K562 (cell line): ENCODE results near the gene PLXNB1. TPM values are rescaled to one million over a fixed set of nuclear protein-coding genes. Genes with fewer than 3 reads are reported as not detected.

Experiments
- ATAC-seq: fragments of 200-7000 bp; cut with Tn5 transposase; 3 replicates; pipeline ENCODE4 v1.9.1; 2020; ENCODE audit warnings: moderate library complexity
- BruUV-seq: library from RNA; stranded (reverse); fragments of 400-500 nt; replicated peaks from 2 replicates; lab custom pipeline; 2021; lab: Mats Ljungman, UMichigan
- CTCF ChIA-PET: fragments of 300-600 bp; formaldehyde crosslinking; extraction: SDS; loops from one replicate; lab custom pipeline; 2021; ENCODE audit warnings: low intra/inter-chr PET ratio; lab: Yijun Ruan, JAX
- POLR2A ChIA-PET: fragments of 300-600, 350-650 bp; sonication (Branson Sonifier 250); formaldehyde crosslinking; extraction: SDS; loops from one replicate; lab custom pipeline; 2021; ENCODE audit warnings: antibody characterized with exemption, inconsistent platforms; lab: Yijun Ruan, JAX
- DNase-seq, 4 experiments: peaks; one replicate each; pipeline versions ENCODE4 v3.0.0 to v3.0.0-alpha.2; 2011 to 2018; ENCODE audit warnings: low spot score in 3 of 4, mixed read lengths in 3 of 4; ENCODE audit errors: extremely low read depth in 1 of 4
- FAIRE-seq: peaks from 2 replicates; lab custom pipeline; 2011; peaks lifted over from hg19 to GRCh38; lab: Jason Lieb, UNC
- H2AFZ ChIP-seq: 2 replicates; pipeline ENCODE4 v1.6.0; 2011; ENCODE audit warnings: low read depth, low read length, control low read depth, inconsistent platforms
- H3K27ac ChIP-seq: fragments of 200-600 bp; 3 replicates; pipeline ENCODE4 v1.8.0; 2011; ENCODE audit warnings: low read depth, mild to moderate bottlenecking, control low read depth, inconsistent platforms, low read length, moderate library complexity, mixed read lengths; ENCODE audit errors: extremely low read depth
- H3K27me3 ChIP-seq, 2 experiments: fragments of 300-600 bp in 1 of 2; 2 replicates in 1 of 2; 3 replicates in 1 of 2; pipeline versions ENCODE4 v1.6.0 to v1.8.0; 2011; ENCODE audit warnings: inconsistent platforms in 2 of 2, low read length in 2 of 2, mild to moderate bottlenecking in 1 of 2, mixed read lengths in 1 of 2, moderate library complexity in 1 of 2; ENCODE audit not compliant: control insufficient read depth in 2 of 2, insufficient read depth in 2 of 2
- H3K36me3 ChIP-seq: fragments of 300-600 bp; 3 replicates; pipeline ENCODE4 v1.8.0; 2011; ENCODE audit warnings: mild to moderate bottlenecking, low read length, inconsistent platforms; ENCODE audit not compliant: control insufficient read depth, insufficient read depth
- H3K4me1 ChIP-seq, 2 experiments: fragments of 200-600 bp in 1 of 2; replicated peaks in 1 of 2; 2 replicates in 1 of 2; 3 replicates in 1 of 2; pipeline versions ENCODE4 v1.5.1 to v1.8.0; 2011; ENCODE audit warnings: inconsistent platforms in 2 of 2, low read length in 2 of 2, mild to moderate bottlenecking in 1 of 2, mixed read lengths in 1 of 2, moderate library complexity in 1 of 2; ENCODE audit not compliant: control insufficient read depth in 2 of 2, insufficient read depth in 2 of 2
- H3K4me2 ChIP-seq: 2 replicates; pipeline ENCODE4 v1.6.1; 2011; ENCODE audit warnings: low read length, control low read depth, inconsistent platforms, mixed read lengths; ENCODE audit not compliant: insufficient read depth
- H3K4me3 ChIP-seq: fragments of 200-600 bp; sonication (generic), shearing (Covaris generic); 2 replicates; pipeline ENCODE4 v1.5.1; 2016; ENCODE audit warnings: control low read depth, inconsistent platforms
- H3K79me2 ChIP-seq: fragments of 200-600 bp; 3 replicates; pipeline ENCODE4 v1.8.0; 2011; ENCODE audit warnings: low read length, inconsistent platforms; ENCODE audit not compliant: control insufficient read depth, insufficient read depth
- H3K9ac ChIP-seq, 2 experiments: 2 replicates each; pipeline versions ENCODE4 v1.6.0 to v1.6.1; 2011; ENCODE audit warnings: low read depth in 2 of 2, low read length in 2 of 2, control low read depth in 1 of 2, inconsistent platforms in 1 of 2, mild to moderate bottlenecking in 1 of 2, mixed read lengths in 1 of 2; ENCODE audit not compliant: insufficient read depth in 1 of 2
- H3K9me1 ChIP-seq: one replicate; pipeline ENCODE4 v1.6.0; 2011; ENCODE audit warnings: inconsistent platforms, mild to moderate bottlenecking, low read length, moderate library complexity; ENCODE audit not compliant: control insufficient read depth, insufficient read depth
- H3K9me3 ChIP-seq: replicated peaks from 2 replicates; pipeline ENCODE4 v1.5.1; 2011; ENCODE audit warnings: low read depth, low read length, inconsistent platforms; ENCODE audit not compliant: control insufficient read depth, insufficient read depth
- H4K20me1 ChIP-seq: replicated peaks from 2 replicates; pipeline ENCODE4 v1.6.1; 2011; ENCODE audit warnings: low read length, inconsistent platforms, mixed read lengths; ENCODE audit not compliant: control insufficient read depth, insufficient read depth
- ARID3A ChIP-seq: IDR thresholded peaks from 2 replicates; pipeline ENCODE4 v1.6.1; 2012; ENCODE audit warnings: low read depth, low read length, improper control_type of control experiment, borderline replicate concordance
- ATF3 ChIP-seq, 2 experiments: fragments of 450-650 bp in 1 of 2; sonication (generic) in 1 of 2; formaldehyde crosslinking in 1 of 2; IDR thresholded peaks in 1 of 2; conservative IDR thresholded peaks in 1 of 2; 2 replicates each; pipeline versions ENCODE4 v1.6.1 to v1.8.1; 2016 to 2023; ENCODE audit warnings: mild to moderate bottlenecking in 2 of 2, moderate library complexity in 2 of 2, inconsistent platforms in 1 of 2, missing genetic modification reagents in 1 of 2
- BRD9 ChIP-seq: fragments of 450-650 bp; IDR thresholded peaks from 2 replicates; pipeline ENCODE4 v1.6.1; 2018; ENCODE audit warnings: low read depth; ENCODE audit not compliant: partially characterized antibody
- CHCHD3 ChIP-seq: fragments of 250-450 bp; sonication (Bioruptor Pico); IDR thresholded peaks from 2 replicates; pipeline ENCODE4 v2.1.2; 2022; ENCODE audit warnings: mild to moderate bottlenecking
- ETV1 ChIP-seq: fragments of 450-650 bp; conservative IDR thresholded peaks from 2 replicates; pipeline ENCODE4 v1.6.1; 2016; ENCODE audit warnings: missing genetic modification characterization, control low read depth, low read depth, missing compliant biosample characterization
- FUS ChIP-seq: fragments of 200-400 bp; formaldehyde crosslinking; optimal IDR thresholded peaks from 2 replicates; pipeline ENCODE3; 2017; ENCODE audit warnings: low read depth, low read length
- HNRNPL ChIP-seq: fragments of 200-400 bp; formaldehyde crosslinking; IDR thresholded peaks from 2 replicates; pipeline ENCODE4 v1.6.1; 2017; ENCODE audit warnings: low read depth, mild to moderate bottlenecking, low read length
- JUND ChIP-seq, 2 experiments: IDR thresholded peaks; 2 replicates in 1 of 2; 3 replicates in 1 of 2; pipeline ENCODE4 v1.6.1; 2011; ENCODE audit warnings: borderline replicate concordance in 2 of 2, low read depth in 2 of 2, low read length in 2 of 2, improper control_type of control experiment in 1 of 2, missing biosample characterization in 1 of 2, missing genetic modification characterization in 1 of 2, missing genetic modification reagents in 1 of 2
- KAT8 ChIP-seq: fragments of 450-650 bp; IDR thresholded peaks from 2 replicates; pipeline ENCODE4 v1.6.1; 2016; ENCODE audit warnings: low read depth, mild to moderate bottlenecking
- NCOA2 ChIP-seq, 2 experiments: fragments of 450-650 bp; IDR thresholded peaks; 2 replicates each; pipeline ENCODE4 v1.6.1; 2018; ENCODE audit warnings: mild to moderate bottlenecking in 2 of 2, moderate library complexity in 1 of 2; ENCODE audit not compliant: partially characterized antibody in 2 of 2
- PREB ChIP-seq: sonication (generic); formaldehyde crosslinking; IDR thresholded peaks from 2 replicates; pipeline ENCODE4 v1.8.1; 2023; ENCODE audit warnings: mild to moderate bottlenecking, missing genetic modification reagents
- TCF15 ChIP-seq: fragments of 250-450 bp; sonication (Bioruptor Pico); IDR thresholded peaks from 2 replicates; pipeline ENCODE4 v1.8.0; 2022; ENCODE audit warnings: moderate library complexity, mild to moderate bottlenecking, inconsistent platforms
- ZNF512 ChIP-seq: IDR thresholded peaks from 2 replicates; pipeline ENCODE4 v1.6.1; 2016; ENCODE audit warnings: missing genetic modification characterization, missing compliant biosample characterization
- WGBS: fragments of 100-300 bp; shearing (Covaris generic); methylation state at CpG from one replicate; pipeline ENCODE4 v1.1.6; 2016; ENCODE audit warnings: low coverage, mixed read lengths; ENCODE audit not compliant: insufficient coverage; ENCODE audit errors: missing lambda C conversion rate; 5-methylcytosine and 5-hydroxymethylcytosine counted together
- in situ Hi-C: fragments of 300-500 bp; cut with MboI; formaldehyde crosslinking; loops from 4 replicates; pipeline ENCODE4 v1.15.0; 2018; ENCODE audit warnings: inconsistent platforms, mixed read lengths
- intact Hi-C: fragments of 100-400 bp; cut with micrococcal nuclease; formaldehyde crosslinking; loops from 2 replicates; pipeline ENCODE4 v1.14.2; 2022
- polyA plus RNA-seq, 8 experiments: library from polyadenylated mRNA; depleted of rRNA in 4 of 8; stranded (reverse) in 5 of 8; unstranded in 3 of 8; fragments of >200 nt; fragmentation: Nextera tagmentation in 2 of 8; fragmentation: Illumina TruSeq in 1 of 8; extraction: Ambion mirVana in 2 of 8; extraction: Trizol in 1 of 8; gene quantifications; 2 replicates each; pipeline versions ENCODE4 v1.2.1 to v1.2.3, GENCODE V29; 2011 to 2014; ENCODE audit warnings: inconsistent platforms in 1 of 8, missing spikeins in 1 of 8
- total RNA-seq, 7 experiments: library from RNA; depleted of rRNA in 6 of 7; stranded (reverse); fragments of >200 nt in 6 of 7; fragmentation: Illumina TruSeq in 2 of 7; extraction: Trizol in 2 of 7; gene quantifications; 2 replicates each; pipeline versions ENCODE4 v1.2.1 to v1.2.3, GENCODE V29; 2011 to 2021; ENCODE audit warnings: low replicate concordance in 1 of 7

PLXNB1 gene
- total and polyA plus RNA-seq, 9 of the 15 experiments (the other 6 are each of a cell fraction or from before 2014, with no cell fraction given) = 0.17 to 17.4 (median 6.0) TPM

GRCh38 chr3:48451270-48451669, 21.4 kb upstream of the PLXNB1 start:
- Histone ChIP-seq H3K4me1 (peaks cover 3 to 14% of the 10 kb centered on the region in 2 experiments; a peak in 4 of 5 replicates), H3K9me3 (no peaks in the 10 kb centered on the region), H3K9ac (no peak overlapping the region), H3K27ac (no peak overlapping the region), H3K9me1 (no peaks in the 10 kb centered on the region), H3K27me3 (no peaks in the 10 kb centered on the region), H3K36me3 (peaks cover 57% of the 10 kb centered on the region; the same call in 2 of the 3 replicates), H3K79me2 (peaks cover 25% of the 10 kb centered on the region), H3K4me3 (no peak overlapping the region), H4K20me1 (no peaks in the 10 kb centered on the region), H2AFZ (no peak overlapping the region), H3K4me2 (no peak overlapping the region)
- CTCF ChIA-PET = no interaction called here
- intact Hi-C loops = no loop called here
- FAIRE-seq (no peak), DNase-seq (no peak), ATAC-seq (no peak)
- TF ChIP-seq FUS (no peak), CHCHD3 (CRISPR knock-in tag) (no peak), JUND (IDR thresholded peaks at IDR 0.05; ENCODE audit: borderline replicate concordance, low read depth, low read length) (no peak), JUND (tag; IDR thresholded peaks at IDR 0.05; ENCODE audit: borderline replicate concordance, low read depth, low read length) (no peak), ETV1 (tag) (no peak), PREB (no peak), ZNF512 (tag) (no peak), KAT8 (no peak), NCOA2 (IDR thresholded peaks at IDR 0.05; ENCODE audit: partially characterized antibody in 2 of 2) (no peak), BRD9 (no peak), ATF3 (IDR thresholded peaks at IDR 0.05) (no peak), ATF3 (CRISPR knock-in tag; conservative IDR thresholded peaks at IDR 0.05) (no peak), TCF15 (CRISPR knock-in tag) (no peak), HNRNPL (no peak), ARID3A (no peak)
- 100% methylated on average over 1 of the region's 1 CpG for WGBS
- no TSS peak for BruUV-seq
- POLR2A ChIA-PET = interaction anchor here (0.6 kb wide), 1 partner anchor 144 kb away, joined by 3 read pairs; no protein-coding TSS in a partner anchor
- in situ Hi-C loops = no loop called here
